K562 (cell line): Measurements from ENCODE around the gene IMMP1L. TPM values are rescaled to one million over a fixed set of nuclear protein-coding genes. Genes with fewer than 3 reads are reported as not detected.
A peak's percentile ranks its signal among the peaks of the same experiment; 100 is the strongest.

Source experiments
- ATAC-seq: fragments of 200-7000 bp; cut with Tn5 transposase; 3 replicates; pipeline ENCODE4 v1.9.1; 2020; ENCODE audit warnings: moderate library complexity
- BruUV-seq: library from RNA; stranded (reverse); fragments of 400-500 nt; replicated peaks from 2 replicates; lab custom pipeline; 2021; lab: Mats Ljungman, UMichigan
- CTCF ChIA-PET: fragments of 300-600 bp; formaldehyde crosslinking; extraction: SDS; loops from one replicate; lab custom pipeline; 2021; ENCODE audit warnings: low intra/inter-chr PET ratio; lab: Yijun Ruan, JAX
- POLR2A ChIA-PET: fragments of 300-600, 350-650 bp; sonication (Branson Sonifier 250); formaldehyde crosslinking; extraction: SDS; loops from one replicate; lab custom pipeline; 2021; ENCODE audit warnings: antibody characterized with exemption, inconsistent platforms; lab: Yijun Ruan, JAX
- DNase-seq, 4 experiments: peaks; one replicate each; pipeline versions ENCODE4 v3.0.0 to v3.0.0-alpha.2; 2011 to 2018; ENCODE audit warnings: low spot score in 3 of 4, mixed read lengths in 3 of 4; ENCODE audit errors: extremely low read depth in 1 of 4
- FAIRE-seq: peaks from 2 replicates; lab custom pipeline; 2011; peaks lifted over from hg19 to GRCh38; lab: Jason Lieb, UNC
- H2AFZ ChIP-seq: 2 replicates; pipeline ENCODE4 v1.6.0; 2011; ENCODE audit warnings: low read depth, low read length, control low read depth, inconsistent platforms
- H3K27ac ChIP-seq: fragments of 200-600 bp; 3 replicates; pipeline ENCODE4 v1.8.0; 2011; ENCODE audit warnings: low read depth, mild to moderate bottlenecking, control low read depth, inconsistent platforms, low read length, moderate library complexity, mixed read lengths; ENCODE audit errors: extremely low read depth
- H3K27me3 ChIP-seq, 2 experiments: fragments of 300-600 bp in 1 of 2; 2 replicates in 1 of 2; 3 replicates in 1 of 2; pipeline versions ENCODE4 v1.6.0 to v1.8.0; 2011; ENCODE audit warnings: inconsistent platforms in 2 of 2, low read length in 2 of 2, mild to moderate bottlenecking in 1 of 2, mixed read lengths in 1 of 2, moderate library complexity in 1 of 2; ENCODE audit not compliant: control insufficient read depth in 2 of 2, insufficient read depth in 2 of 2
- H3K36me3 ChIP-seq: fragments of 300-600 bp; 3 replicates; pipeline ENCODE4 v1.8.0; 2011; ENCODE audit warnings: mild to moderate bottlenecking, low read length, inconsistent platforms; ENCODE audit not compliant: control insufficient read depth, insufficient read depth
- H3K4me1 ChIP-seq, 2 experiments: fragments of 200-600 bp in 1 of 2; replicated peaks in 1 of 2; 2 replicates in 1 of 2; 3 replicates in 1 of 2; pipeline versions ENCODE4 v1.5.1 to v1.8.0; 2011; ENCODE audit warnings: inconsistent platforms in 2 of 2, low read length in 2 of 2, mild to moderate bottlenecking in 1 of 2, mixed read lengths in 1 of 2, moderate library complexity in 1 of 2; ENCODE audit not compliant: control insufficient read depth in 2 of 2, insufficient read depth in 2 of 2
- H3K4me2 ChIP-seq: 2 replicates; pipeline ENCODE4 v1.6.1; 2011; ENCODE audit warnings: low read length, control low read depth, inconsistent platforms, mixed read lengths; ENCODE audit not compliant: insufficient read depth
- H3K4me3 ChIP-seq: fragments of 200-600 bp; sonication (generic), shearing (Covaris generic); 2 replicates; pipeline ENCODE4 v1.5.1; 2016; ENCODE audit warnings: control low read depth, inconsistent platforms
- H3K79me2 ChIP-seq: fragments of 200-600 bp; 3 replicates; pipeline ENCODE4 v1.8.0; 2011; ENCODE audit warnings: low read length, inconsistent platforms; ENCODE audit not compliant: control insufficient read depth, insufficient read depth
- H3K9ac ChIP-seq, 2 experiments: 2 replicates each; pipeline versions ENCODE4 v1.6.0 to v1.6.1; 2011; ENCODE audit warnings: low read depth in 2 of 2, low read length in 2 of 2, control low read depth in 1 of 2, inconsistent platforms in 1 of 2, mild to moderate bottlenecking in 1 of 2, mixed read lengths in 1 of 2; ENCODE audit not compliant: insufficient read depth in 1 of 2
- H3K9me1 ChIP-seq: one replicate; pipeline ENCODE4 v1.6.0; 2011; ENCODE audit warnings: inconsistent platforms, mild to moderate bottlenecking, low read length, moderate library complexity; ENCODE audit not compliant: control insufficient read depth, insufficient read depth
- H3K9me3 ChIP-seq: replicated peaks from 2 replicates; pipeline ENCODE4 v1.5.1; 2011; ENCODE audit warnings: low read depth, low read length, inconsistent platforms; ENCODE audit not compliant: control insufficient read depth, insufficient read depth
- H4K20me1 ChIP-seq: replicated peaks from 2 replicates; pipeline ENCODE4 v1.6.1; 2011; ENCODE audit warnings: low read length, inconsistent platforms, mixed read lengths; ENCODE audit not compliant: control insufficient read depth, insufficient read depth
- C11orf30 ChIP-seq: fragments of 450-650 bp; IDR thresholded peaks from 2 replicates; pipeline ENCODE4 v1.6.1; 2016; ENCODE audit warnings: low read depth, mild to moderate bottlenecking
- ZNF316 ChIP-seq: fragments of 450-650 bp; IDR thresholded peaks from 2 replicates; pipeline ENCODE4 v1.6.1; 2016
- ZNF668 ChIP-seq: fragments of 250-450 bp; sonication (Bioruptor Pico); IDR thresholded peaks from 2 replicates; pipeline ENCODE4 v1.8.0; 2022; ENCODE audit warnings: mild to moderate bottlenecking, inconsistent platforms
- WGBS: fragments of 100-300 bp; shearing (Covaris generic); methylation state at CpG from one replicate; pipeline ENCODE4 v1.1.6; 2016; ENCODE audit warnings: low coverage, mixed read lengths; ENCODE audit not compliant: insufficient coverage; ENCODE audit errors: missing lambda C conversion rate; 5-methylcytosine and 5-hydroxymethylcytosine counted together
- in situ Hi-C: fragments of 300-500 bp; cut with MboI; formaldehyde crosslinking; loops from 4 replicates; pipeline ENCODE4 v1.15.0; 2018; ENCODE audit warnings: inconsistent platforms, mixed read lengths
- intact Hi-C: fragments of 100-400 bp; cut with micrococcal nuclease; formaldehyde crosslinking; loops from 2 replicates; pipeline ENCODE4 v1.14.2; 2022
- polyA plus RNA-seq, 8 experiments: library from polyadenylated mRNA; depleted of rRNA in 4 of 8; stranded (reverse) in 5 of 8; unstranded in 3 of 8; fragments of >200 nt; fragmentation: Nextera tagmentation in 2 of 8; fragmentation: Illumina TruSeq in 1 of 8; extraction: Ambion mirVana in 2 of 8; extraction: Trizol in 1 of 8; gene quantifications; 2 replicates each; pipeline versions ENCODE4 v1.2.1 to v1.2.3, GENCODE V29; 2011 to 2014; ENCODE audit warnings: inconsistent platforms in 1 of 8, missing spikeins in 1 of 8
- total RNA-seq, 7 experiments: library from RNA; depleted of rRNA in 6 of 7; stranded (reverse); fragments of >200 nt in 6 of 7; fragmentation: Illumina TruSeq in 2 of 7; extraction: Trizol in 2 of 7; gene quantifications; 2 replicates each; pipeline versions ENCODE4 v1.2.1 to v1.2.3, GENCODE V29; 2011 to 2021; ENCODE audit warnings: low replicate concordance in 1 of 7
- TF ChIP-seq, protein P1 (sequence below): sonication (generic); formaldehyde crosslinking; IDR thresholded peaks from 2 replicates; pipeline ENCODE4 v1.8.0; 2022; ENCODE audit warnings: missing genetic modification reagents, mild to moderate bottlenecking, borderline replicate concordance

Gene IMMP1L
- total and polyA plus RNA-seq, 9 of the 15 experiments (the other 6 are each of a cell fraction or from before 2014, with no cell fraction given): 56.0 to 245 (median 169) TPM

GRCh38 chr11:31455177-31455576 lies 54.2 kb downstream of the IMMP1L start:
- Histone ChIP-seq H3K36me3 (peaks cover 46% of the 10 kb centered on the region; the same call in 2 of the 3 replicates), H3K9ac (no peak overlapping the region), H3K27me3 (no peaks in the 10 kb centered on the region), H2AFZ (no peak overlapping the region), H3K9me3 (no peaks in the 10 kb centered on the region), H3K27ac (no peak overlapping the region), H3K9me1 (no peaks in the 10 kb centered on the region), H3K4me1 (no peaks in the 10 kb centered on the region), H3K4me3 (no peak overlapping the region), H3K4me2 (no peak overlapping the region), H4K20me1 (no peaks in the 10 kb centered on the region), H3K79me2 (0 out of 3 replicates have a peak, but pooled peaks cover 4% of the 10 kb centered on the region)
- no TSS peak for BruUV-seq
- DNase-seq: no peak
- WGBS: 87% methylated on average over 3 of the region's 3 CpGs
- intact Hi-C loops: no loop called here
- POLR2A ChIA-PET: interaction anchor here (0.7 kb wide), 1 partner anchor 11 kb away, joined by 3 read pairs; no protein-coding TSS in a partner anchor
- ATAC-seq: no peak
- in situ Hi-C loops: no loop called here
- CTCF ChIA-PET: no interaction called here
- no peak for FAIRE-seq
- peak; percentile 40; the same call in 1 of the 2 replicates for TF ChIP-seq C11orf30
- TF ChIP-seq, protein P1, sequence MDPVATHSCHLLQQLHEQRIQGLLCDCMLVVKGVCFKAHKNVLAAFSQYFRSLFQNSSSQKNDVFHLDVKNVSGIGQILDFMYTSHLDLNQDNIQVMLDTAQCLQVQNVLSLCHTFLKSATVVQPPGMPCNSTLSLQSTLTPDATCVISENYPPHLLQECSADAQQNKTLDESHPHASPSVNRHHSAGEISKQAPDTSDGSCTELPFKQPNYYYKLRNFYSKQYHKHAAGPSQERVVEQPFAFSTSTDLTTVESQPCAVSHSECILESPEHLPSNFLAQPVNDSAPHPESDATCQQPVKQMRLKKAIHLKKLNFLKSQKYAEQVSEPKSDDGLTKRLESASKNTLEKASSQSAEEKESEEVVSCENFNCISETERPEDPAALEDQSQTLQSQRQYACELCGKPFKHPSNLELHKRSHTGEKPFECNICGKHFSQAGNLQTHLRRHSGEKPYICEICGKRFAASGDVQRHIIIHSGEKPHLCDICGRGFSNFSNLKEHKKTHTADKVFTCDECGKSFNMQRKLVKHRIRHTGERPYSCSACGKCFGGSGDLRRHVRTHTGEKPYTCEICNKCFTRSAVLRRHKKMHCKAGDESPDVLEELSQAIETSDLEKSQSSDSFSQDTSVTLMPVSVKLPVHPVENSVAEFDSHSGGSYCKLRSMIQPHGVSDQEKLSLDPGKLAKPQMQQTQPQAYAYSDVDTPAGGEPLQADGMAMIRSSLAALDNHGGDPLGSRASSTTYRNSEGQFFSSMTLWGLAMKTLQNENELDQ (CRISPR knock-in tag): no peak
- peak; percentile 59 for TF ChIP-seq ZNF316
- TF ChIP-seq ZNF668 (CRISPR knock-in tag): no peak
- TF ChIP-seq, all 486 proteins: peak for 2
